HepG2 (cell line): ENCODE measurements around the gene CAPN10. TPM values are rescaled to one million over a fixed set of nuclear protein-coding genes. Genes with fewer than 3 reads are reported as not detected.

ENCODE experiments used
- AKAP8 ChIP-seq: sonication (generic); formaldehyde crosslinking; IDR thresholded peaks from 2 replicates; pipeline ENCODE4 v1.5.1; 2020; ENCODE audit warnings: mild to moderate bottlenecking, missing genetic modification reagents
- ARID5B ChIP-seq: IDR thresholded peaks from 2 replicates; pipeline ENCODE4 v1.4.0; 2020; ENCODE audit warnings: mild to moderate bottlenecking, missing genetic modification reagents
- BCLAF1 ChIP-seq: fragments of 450-650 bp; IDR thresholded peaks from 2 replicates; pipeline ENCODE4 v1.6.1; 2017; ENCODE audit warnings: mild to moderate bottlenecking
- MLLT10 ChIP-seq: sonication (generic); formaldehyde crosslinking; IDR thresholded peaks from 2 replicates; pipeline ENCODE4 v1.4.0; 2020; ENCODE audit warnings: missing genetic modification reagents
- REPIN1 ChIP-seq: sonication (generic); formaldehyde crosslinking; IDR thresholded peaks from 2 replicates; pipeline ENCODE4 v1.8.0; 2022; ENCODE audit warnings: missing genetic modification reagents, low read depth, mild to moderate bottlenecking, borderline replicate concordance
- YY1 ChIP-seq: IDR thresholded peaks from 2 replicates; pipeline ENCODE4 v1.6.1; 2011; ENCODE audit warnings: low read length, low read depth, moderate library complexity, mild to moderate bottlenecking; ENCODE audit not compliant: insufficient read depth, insufficient replicate concordance
- ZIK1 ChIP-seq: sonication (generic); formaldehyde crosslinking; IDR thresholded peaks from 2 replicates; pipeline ENCODE4 v1.5.0; 2020; ENCODE audit warnings: mild to moderate bottlenecking, low read depth, missing genetic modification reagents, borderline replicate concordance
- ZKSCAN5 ChIP-seq: sonication (generic); formaldehyde crosslinking; IDR thresholded peaks from 2 replicates; pipeline ENCODE4 v1.5.1; 2020; ENCODE audit warnings: mild to moderate bottlenecking, missing genetic modification reagents
- ZNF407 ChIP-seq: sonication (generic); formaldehyde crosslinking; IDR thresholded peaks from one replicate; pipeline ENCODE4 v1.5.1; 2020; ENCODE audit warnings: mild to moderate bottlenecking, missing genetic modification reagents; ENCODE audit errors: not compliant biosample characterization
- polyA plus RNA-seq, 8 experiments: library from polyadenylated mRNA; depleted of rRNA in 3 of 8; stranded (reverse) in 7 of 8; unstranded in 1 of 8; fragments of >200 nt; fragmentation: Illumina TruSeq in 4 of 8; extraction: Trizol in 4 of 8; gene quantifications; 2 replicates each; pipeline versions ENCODE4 v1.2.1 to v1.2.3, GENCODE V29; 2011 to 2016; ENCODE audit warnings: low read depth in 4 of 8, missing spikeins in 1 of 8, mixed read lengths in 1 of 8; ENCODE audit not compliant: insufficient read depth in 1 of 8
- total RNA-seq, 5 experiments: library from RNA; depleted of rRNA; stranded (reverse); fragments of >200 nt; fragmentation: Illumina TruSeq; extraction: Trizol; gene quantifications; 2 replicates each; pipeline ENCODE4 v1.2.3, GENCODE V29; 2016; ENCODE audit warnings: low read depth in 1 of 5

The CAPN10 gene
- total and polyA plus RNA-seq, 2 of the 13 experiments (the other 11 are each of a cell fraction or from before 2014, with no cell fraction given): 27.6 to 32.4 TPM

- TF ChIP-seq BCLAF1 (no peak), MLLT10 (CRISPR knock-in tag) (no peak), ZKSCAN5 (CRISPR knock-in tag) (no peak), ZNF407 (CRISPR knock-in tag) (no peak), ZIK1 (CRISPR knock-in tag) (no peak), AKAP8 (CRISPR knock-in tag) (peak; percentile 87; the same call in 1 of the 2 replicates), YY1 (peak; percentile 57), REPIN1 (CRISPR knock-in tag) (peak; percentile 89; the same call in 1 of the 2 replicates), ARID5B (CRISPR knock-in tag) (peak; percentile 68; the same call in 1 of the 2 replicates)
These were observed 17.9 kb downstream of the CAPN10 start (continued) for GRCh38 chr2:240604291-240604938.
